ENCODE results near the gene NEGR1.

DNA sequence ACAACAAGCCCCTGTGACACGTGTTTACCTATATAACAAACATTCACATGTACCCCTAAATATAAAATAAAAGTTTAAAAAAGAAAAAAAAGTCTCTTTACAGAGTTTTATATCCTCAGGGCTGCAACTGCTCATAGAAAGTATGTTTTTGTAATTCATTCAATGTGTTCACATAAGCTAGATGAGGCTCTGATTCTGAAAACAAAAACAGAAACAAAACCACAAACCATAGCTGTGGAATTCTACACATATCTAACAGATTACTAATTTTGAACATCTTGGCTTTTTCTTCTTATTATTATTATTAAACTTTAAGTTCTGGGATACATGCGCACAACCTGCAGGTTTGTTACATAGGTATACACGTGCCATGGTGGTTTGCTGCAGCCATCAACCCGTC, 621.9 kb downstream of the NEGR1 start:
- TF ChIP-seq POLR2A (IDR thresholded peaks at IDR 0.05; ENCODE audit: low read depth) (no peak), EP300 (IDR thresholded peaks at IDR 0.05) (no peak), POLR2AphosphoS5 (IDR thresholded peaks at IDR 0.05) (no peak)
- TF ChIP-seq, protein P1, sequence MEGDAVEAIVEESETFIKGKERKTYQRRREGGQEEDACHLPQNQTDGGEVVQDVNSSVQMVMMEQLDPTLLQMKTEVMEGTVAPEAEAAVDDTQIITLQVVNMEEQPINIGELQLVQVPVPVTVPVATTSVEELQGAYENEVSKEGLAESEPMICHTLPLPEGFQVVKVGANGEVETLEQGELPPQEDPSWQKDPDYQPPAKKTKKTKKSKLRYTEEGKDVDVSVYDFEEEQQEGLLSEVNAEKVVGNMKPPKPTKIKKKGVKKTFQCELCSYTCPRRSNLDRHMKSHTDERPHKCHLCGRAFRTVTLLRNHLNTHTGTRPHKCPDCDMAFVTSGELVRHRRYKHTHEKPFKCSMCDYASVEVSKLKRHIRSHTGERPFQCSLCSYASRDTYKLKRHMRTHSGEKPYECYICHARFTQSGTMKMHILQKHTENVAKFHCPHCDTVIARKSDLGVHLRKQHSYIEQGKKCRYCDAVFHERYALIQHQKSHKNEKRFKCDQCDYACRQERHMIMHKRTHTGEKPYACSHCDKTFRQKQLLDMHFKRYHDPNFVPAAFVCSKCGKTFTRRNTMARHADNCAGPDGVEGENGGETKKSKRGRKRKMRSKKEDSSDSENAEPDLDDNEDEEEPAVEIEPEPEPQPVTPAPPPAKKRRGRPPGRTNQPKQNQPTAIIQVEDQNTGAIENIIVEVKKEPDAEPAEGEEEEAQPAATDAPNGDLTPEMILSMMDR (IDR thresholded peaks at IDR 0.05): no peak
